Right lobe of liver (tissue), 6 donors: ENCODE results near the gene ITGA2. TPM values are rescaled to one million over a fixed set of nuclear protein-coding genes. Genes with fewer than 3 reads are reported as not detected.

Source experiments
- ATAC-seq, 4 donors: fragments of 200-7000 bp; cut with Tn5 transposase; one replicate each; pipeline ENCODE4 v1.9.1; 2020; ENCODE audit warnings: mild to moderate bottlenecking in 4 of 4, moderate library complexity in 4 of 4
- DNase-seq, 3 donors: peaks; one replicate each; pipeline ENCODE4 v3.0.0-alpha.2; 2020
- H3K27ac ChIP-seq, 3 donors: fragments of 200-600 bp; one replicate each; pipeline ENCODE4 v1.8.0; 2022
- H3K27me3 ChIP-seq, 2 donors: fragments of 200-600 bp; one replicate each; pipeline ENCODE4 v1.8.0; 2022
- H3K36me3 ChIP-seq, 4 donors: fragments of 200-600 bp; sonication (generic) in 1 of 4; one replicate each; pipeline versions ENCODE4 v1.5.1 to v1.8.0; 2017 to 2022; ENCODE audit warnings: control low read depth in 1 of 4
- H3K4me1 ChIP-seq, 4 donors: fragments of 200-600 bp; sonication (generic) in 1 of 4; one replicate each; pipeline versions ENCODE4 v1.5.1 to v1.8.0; 2017 to 2022; ENCODE audit warnings: control low read depth in 1 of 4
- H3K4me3 ChIP-seq, 3 donors: fragments of 200-600 bp; one replicate each; pipeline ENCODE4 v1.8.0; 2022
- H3K9me3 ChIP-seq, 4 donors: fragments of 200-600 bp; sonication (generic) in 1 of 4; one replicate each; pipeline versions ENCODE4 v1.5.1 to v1.8.0; 2017 to 2022; ENCODE audit warnings: control low read depth in 1 of 4
- POLR2A ChIP-seq: fragments of 450-650 bp; IDR thresholded peaks from one replicate; pipeline ENCODE4 v1.6.1; 2017; ENCODE audit warnings: antibody characterized with exemption, mild to moderate bottlenecking
- WGBS: methylation state at CpG from one replicate; pipeline ENCODE4 v1.1.6; 2018; ENCODE audit warnings: low coverage, low lambda C conversion rate; ENCODE audit not compliant: insufficient coverage; ENCODE audit errors: missing lambda C conversion rate; 5-methylcytosine and 5-hydroxymethylcytosine counted together
- intact Hi-C, 2 donors: fragments of 100-400 bp; cut with DNase I; formaldehyde crosslinking; loops; one replicate each; pipeline versions ENCODE4 v1.11.2 to v1.14.1; 2022
- total RNA-seq, 6 experiments: library from RNA; depleted of rRNA in 2 of 6; stranded (reverse); fragments of >200 nt in 2 of 6; fragmentation: NEBNext Ultra II Directional in 3 of 6; extraction: Animal tissue kit (Norgen Biotek cat#: 25700) in 3 of 6; gene quantifications; one replicate each; pipeline versions ENCODE4 v1.1.0 to v1.2.4, GENCODE V29; 2016 to 2023
- TF ChIP-seq, protein P1 (sequence below), 4 donors: fragments of 200-600 bp in 3 of 4; fragments of 450-650 bp in 1 of 4; IDR thresholded peaks; one replicate each; pipeline versions ENCODE4 v1.5.1 to v1.8.0; 2016 to 2022; ENCODE audit warnings: antibody characterized with exemption in 4 of 4, mild to moderate bottlenecking in 2 of 4
- donor health status: DM: no; HTN: yes; CAD: no.
- donor health status: DM: no; HTN: no; CAD: no.
- donor health status: DM: no; HTN: no; CAD: no.
- donor health status: DM: no; HTN: yes; CAD: no.
- donor health status: DM: no; HTN: yes; CAD: no.

The ITGA2 gene
- total RNA-seq, 6 experiments from 2014 or later: 0.11 to 1.6 (median 0.40) TPM

DNA sequence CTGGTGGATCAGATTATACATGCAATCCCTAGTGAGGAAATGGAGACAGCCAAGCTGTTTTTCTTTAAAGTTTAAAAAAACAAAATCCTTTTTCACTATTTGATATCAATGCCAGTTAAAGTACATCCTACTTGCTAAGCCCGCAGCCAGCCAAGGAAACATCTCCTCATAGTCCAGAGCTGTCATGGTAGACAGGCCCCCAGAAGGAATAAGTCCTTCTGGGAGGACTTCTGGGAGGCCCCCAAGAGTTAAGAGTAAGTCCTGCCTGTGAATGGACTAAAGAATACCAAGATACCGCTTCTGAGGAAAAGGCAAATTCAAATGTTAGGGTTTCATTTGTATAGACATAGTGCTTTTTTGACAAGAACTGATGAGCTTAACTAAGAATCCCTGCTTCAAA, 82.1 kb downstream of the ITGA2 start:
- 70% methylated on average over 2 of the region's 2 CpGs for WGBS
- Histone ChIP-seq H3K4me1 (no peaks in the 10 kb centered on the region), H3K27me3 (no peaks in the 10 kb centered on the region), H3K9me3 (no peaks in the 10 kb centered on the region), H3K27ac (no peak overlapping the region), H3K4me3 (no peak overlapping the region), H3K36me3 (no peaks in the 10 kb centered on the region)
- ATAC-seq (no peak), DNase-seq (no peak)
- no peak for TF ChIP-seq POLR2A
- TF ChIP-seq, protein P1, sequence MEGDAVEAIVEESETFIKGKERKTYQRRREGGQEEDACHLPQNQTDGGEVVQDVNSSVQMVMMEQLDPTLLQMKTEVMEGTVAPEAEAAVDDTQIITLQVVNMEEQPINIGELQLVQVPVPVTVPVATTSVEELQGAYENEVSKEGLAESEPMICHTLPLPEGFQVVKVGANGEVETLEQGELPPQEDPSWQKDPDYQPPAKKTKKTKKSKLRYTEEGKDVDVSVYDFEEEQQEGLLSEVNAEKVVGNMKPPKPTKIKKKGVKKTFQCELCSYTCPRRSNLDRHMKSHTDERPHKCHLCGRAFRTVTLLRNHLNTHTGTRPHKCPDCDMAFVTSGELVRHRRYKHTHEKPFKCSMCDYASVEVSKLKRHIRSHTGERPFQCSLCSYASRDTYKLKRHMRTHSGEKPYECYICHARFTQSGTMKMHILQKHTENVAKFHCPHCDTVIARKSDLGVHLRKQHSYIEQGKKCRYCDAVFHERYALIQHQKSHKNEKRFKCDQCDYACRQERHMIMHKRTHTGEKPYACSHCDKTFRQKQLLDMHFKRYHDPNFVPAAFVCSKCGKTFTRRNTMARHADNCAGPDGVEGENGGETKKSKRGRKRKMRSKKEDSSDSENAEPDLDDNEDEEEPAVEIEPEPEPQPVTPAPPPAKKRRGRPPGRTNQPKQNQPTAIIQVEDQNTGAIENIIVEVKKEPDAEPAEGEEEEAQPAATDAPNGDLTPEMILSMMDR (IDR thresholded peaks at IDR 0.05): no peak
- intact Hi-C loops: no loop called here

- no peak for TF ChIP-seq POLR2A
- TF ChIP-seq, protein P1 (IDR thresholded peaks at IDR 0.05): no peak
- intact Hi-C loops: no loop called here
- DNase-seq (no peak), ATAC-seq (no peak)
- 77% methylated on average over 2 of the region's 2 CpGs for WGBS
- no peak overlapping the region for H3K4me3 ChIP-seq
- H3K9me3 ChIP-seq: no peaks in the 10 kb centered on the region
- no peaks in the 10 kb centered on the region for H3K27me3 ChIP-seq
- no peaks in the 10 kb centered on the region for H3K4me1 ChIP-seq
- no peak overlapping the region for H3K27ac ChIP-seq
- H3K36me3 ChIP-seq: no peaks in the 10 kb centered on the region
These were observed 82.6 kb downstream of the ITGA2 start for GRCh38 chr5:53071738-53072137.

DNA sequence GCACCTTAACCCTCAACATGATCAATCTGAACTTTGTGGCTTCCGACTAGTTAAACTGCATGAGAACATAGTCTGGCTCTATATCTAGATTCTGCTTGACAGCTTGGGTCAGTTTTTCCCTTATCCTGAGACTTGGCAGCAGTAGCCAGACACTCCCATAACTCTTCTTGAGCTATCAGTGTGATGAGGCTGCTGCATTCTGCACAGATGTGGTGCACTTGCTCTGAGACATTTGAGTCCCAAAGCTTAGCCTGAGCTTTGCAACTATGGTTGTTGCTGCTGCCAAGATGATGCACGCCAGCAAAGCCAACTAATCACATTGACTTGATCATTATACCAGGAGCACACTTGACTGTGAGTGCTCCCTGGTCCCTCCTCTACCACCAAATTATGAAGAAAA, 84.2 kb downstream of the ITGA2 start:
- ATAC-seq (no peak), DNase-seq (no peak)
- Histone ChIP-seq H3K9me3 (no peaks in the 10 kb centered on the region), H3K4me1 (no peaks in the 10 kb centered on the region), H3K27ac (no peak overlapping the region), H3K27me3 (no peaks in the 10 kb centered on the region), H3K36me3 (no peaks in the 10 kb centered on the region), H3K4me3 (no peak overlapping the region)
- 67% methylated on average over 2 of the region's 2 CpGs for WGBS
- intact Hi-C loops: no loop called here
- TF ChIP-seq, protein P1 (IDR thresholded peaks at IDR 0.05): no peak
- no peak for TF ChIP-seq POLR2A

GRCh38 chr5:53076014-53076583, 86.9 kb downstream of the ITGA2 start:
- peak; percentile 40 to 87 (median 64) for ATAC-seq
- intact Hi-C loops: no loop called here
- no peak for DNase-seq
- H3K4me1 ChIP-seq: no peaks in the 10 kb centered on the region
- no peak overlapping the region for H3K27ac ChIP-seq
- no peaks in the 10 kb centered on the region for H3K9me3 ChIP-seq
- no peak overlapping the region for H3K4me3 ChIP-seq
- TF ChIP-seq, protein P1 (IDR thresholded peaks at IDR 0.05): no peak
- no peak for TF ChIP-seq POLR2A
- H3K27me3 ChIP-seq: no peaks in the 10 kb centered on the region
- H3K36me3 ChIP-seq: no peaks in the 10 kb centered on the region
- WGBS: 67% methylated on average over 1 of the region's 2 CpGs
